Jurkat, Clone E6-1 (cell line): ENCODE measurements around the gene MAPK8.

Experiments used
- DNase-seq: peaks from one replicate; pipeline ENCODE4 v3.0.0-alpha.2; 2011; ENCODE audit warnings: low read depth, low spot score
- H3K4me3 ChIP-seq: 2 replicates; pipeline ENCODE4 v1.5.1; 2011; ENCODE audit warnings: mild to moderate bottlenecking, low read length, control low read depth, moderate library complexity

The MAPK8 gene

GRCh38 chr10:48439031-48439430, 132.6 kb downstream of the MAPK8 start:
- H3K4me3 ChIP-seq = no peak overlapping the region
- no peak for DNase-seq

- DNase-seq = no peak
- no peak overlapping the region for H3K4me3 ChIP-seq
These were observed 133.1 kb downstream of the MAPK8 start for GRCh38 chr10:48439581-48440041.

- no peak for DNase-seq
- no peak overlapping the region for H3K4me3 ChIP-seq
These were observed 134.3 kb downstream of the MAPK8 start for GRCh38 chr10:48440771-48441170.

GRCh38 chr10:48442090-48442808, 135.8 kb downstream of the MAPK8 start:
- no peak overlapping the region for H3K4me3 ChIP-seq
- DNase-seq = no peak

- DNase-seq = no peak
- no peak overlapping the region for H3K4me3 ChIP-seq
These were observed 136.3 kb downstream of the MAPK8 start for GRCh38 chr10:48442809-48443177.

- no peak overlapping the region for H3K4me3 ChIP-seq
- peak; percentile 21 for DNase-seq
These were observed 137.8 kb downstream of the MAPK8 start for GRCh38 chr10:48444266-48444665.

- H3K4me3 ChIP-seq = no peak overlapping the region
- no peak for DNase-seq
These were observed 138.7 kb downstream of the MAPK8 start for GRCh38 chr10:48444861-48445841.

GRCh38 chr10:48445932-48446331, 139.5 kb downstream of the MAPK8 start:
- no peak for DNase-seq
- no peak overlapping the region for H3K4me3 ChIP-seq

- no peak overlapping the region for H3K4me3 ChIP-seq
- DNase-seq = no peak
These were observed 140.3 kb downstream of the MAPK8 start for GRCh38 chr10:48446785-48447184.

- no peak for DNase-seq
- H3K4me3 ChIP-seq = no peak overlapping the region
These were observed 141.1 kb downstream of the MAPK8 start for GRCh38 chr10:48447356-48448215.

- DNase-seq = no peak
- H3K4me3 ChIP-seq = no peak overlapping the region
These were observed 142.3 kb downstream of the MAPK8 start for GRCh38 chr10:48448796-48449195.

- H3K4me3 ChIP-seq = no peak overlapping the region
- no peak for DNase-seq
These were observed 143.2 kb downstream of the MAPK8 start for GRCh38 chr10:48449501-48450232.

- no peak overlapping the region for H3K4me3 ChIP-seq
- DNase-seq = no peak
These were observed 143.8 kb downstream of the MAPK8 start for GRCh38 chr10:48450233-48450740.

GRCh38 chr10:48450741-48451466, 144.4 kb downstream of the MAPK8 start:
- H3K4me3 ChIP-seq = no peak overlapping the region
- no peak for DNase-seq

- H3K4me3 ChIP-seq = no peak overlapping the region
- DNase-seq = no peak
These were observed 145.7 kb downstream of the MAPK8 start for GRCh38 chr10:48451969-48452878.

GRCh38 chr10:48452879-48453412, 146.5 kb downstream of the MAPK8 start:
- no peak overlapping the region for H3K4me3 ChIP-seq
- no peak for DNase-seq
